ACC112 (cell line): ENCODE measurements around the gene FRY.

Source experiments
- H2AFZ ChIP-seq: fragments of 200-600 bp; sonication (generic); one replicate; pipeline ENCODE4 v1.6.0; 2017; ENCODE audit warnings: antibody characterized with exemption, low read length; ENCODE audit not compliant: unreplicated experiment
- H3K27ac ChIP-seq: fragments of 200-600 bp; sonication (generic); 2 replicates; pipeline ENCODE4 v1.5.1; 2014; ENCODE audit warnings: low read depth, mild to moderate bottlenecking, antibody characterized with exemption, low read length, moderate library complexity
- H3K27me3 ChIP-seq: fragments of 200-600 bp; sonication (generic); 2 replicates; pipeline ENCODE4 v1.6.1; 2014; ENCODE audit warnings: mild to moderate bottlenecking, antibody characterized with exemption, low read length, moderate library complexity, mixed read lengths; ENCODE audit not compliant: insufficient read depth
- H3K36me3 ChIP-seq: fragments of 200-600 bp; sonication (generic); 2 replicates; pipeline ENCODE4 v1.6.1; 2016; ENCODE audit warnings: mild to moderate bottlenecking, antibody characterized with exemption, low read length, moderate library complexity, mixed read lengths; ENCODE audit not compliant: insufficient read depth
- H3K4me1 ChIP-seq: fragments of 200-600 bp; sonication (generic); one replicate; pipeline ENCODE4 v1.6.1; 2016; ENCODE audit warnings: low read length, mixed read lengths; ENCODE audit not compliant: insufficient read depth, unreplicated experiment, control insufficient read depth
- H3K4me3 ChIP-seq: fragments of 200-600 bp; sonication (generic); 2 replicates; pipeline ENCODE4 v1.5.1; 2014; ENCODE audit warnings: mild to moderate bottlenecking, low read depth, low read length
- H3K79me2 ChIP-seq: fragments of 200-600 bp; sonication (generic); one replicate; pipeline ENCODE4 v1.6.0; 2016; ENCODE audit warnings: low read length; ENCODE audit not compliant: control insufficient read depth, unreplicated experiment, insufficient read depth

The FRY gene

DNA sequence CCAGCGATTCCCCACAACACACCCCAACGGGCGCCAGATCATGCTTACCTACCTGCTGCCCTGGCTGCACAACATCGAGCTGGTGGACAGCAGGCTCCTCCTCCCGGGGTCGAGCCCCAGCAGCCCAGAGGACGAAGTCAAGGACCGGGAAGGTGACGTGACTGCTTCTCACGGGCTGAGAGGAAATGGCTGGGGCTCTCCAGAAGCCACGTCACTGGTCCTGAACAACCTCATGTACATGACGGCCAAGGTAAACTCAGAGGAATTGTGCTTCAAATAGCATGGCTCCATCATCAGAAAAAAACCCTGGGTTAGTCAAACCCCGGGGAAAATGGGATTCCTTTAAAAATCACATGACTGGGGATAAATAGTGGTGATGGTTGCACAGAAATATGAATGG, 177.3 kb downstream of the FRY start:
- H3K4me1 ChIP-seq = no peaks in the 10 kb centered on the region
- no peak overlapping the region for H2AFZ ChIP-seq
- H3K27ac ChIP-seq = no peak overlapping the region
- no peak overlapping the region for H3K4me3 ChIP-seq
- H3K36me3 ChIP-seq = no peaks in the 10 kb centered on the region
- no peaks in the 10 kb centered on the region for H3K79me2 ChIP-seq
- no peaks in the 10 kb centered on the region for H3K27me3 ChIP-seq

DNA sequence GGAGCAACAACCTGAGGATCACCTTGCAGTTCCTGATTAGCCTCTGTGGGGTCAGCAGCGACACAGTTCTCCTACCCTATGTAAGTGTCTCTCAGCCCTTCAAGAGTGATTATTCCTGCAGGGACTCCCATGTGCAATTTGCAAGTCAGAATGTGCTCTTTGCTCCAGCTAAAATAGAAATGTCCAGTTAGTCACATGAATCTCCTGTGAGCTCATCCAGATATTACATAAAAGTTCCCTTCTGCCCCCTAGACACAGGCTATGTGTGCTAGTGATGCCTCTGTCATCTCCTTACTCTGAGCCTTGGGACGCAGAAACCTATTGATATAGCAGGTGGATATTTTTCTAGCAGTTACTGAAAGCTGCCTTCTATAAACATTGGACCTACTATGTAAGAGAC, 178.1 kb downstream of the FRY start:
- Histone ChIP-seq H3K27ac (no peak overlapping the region), H3K4me3 (no peak overlapping the region), H2AFZ (no peak overlapping the region), H3K36me3 (no peaks in the 10 kb centered on the region), H3K4me1 (no peaks in the 10 kb centered on the region), H3K79me2 (no peaks in the 10 kb centered on the region), H3K27me3 (no peaks in the 10 kb centered on the region)

DNA sequence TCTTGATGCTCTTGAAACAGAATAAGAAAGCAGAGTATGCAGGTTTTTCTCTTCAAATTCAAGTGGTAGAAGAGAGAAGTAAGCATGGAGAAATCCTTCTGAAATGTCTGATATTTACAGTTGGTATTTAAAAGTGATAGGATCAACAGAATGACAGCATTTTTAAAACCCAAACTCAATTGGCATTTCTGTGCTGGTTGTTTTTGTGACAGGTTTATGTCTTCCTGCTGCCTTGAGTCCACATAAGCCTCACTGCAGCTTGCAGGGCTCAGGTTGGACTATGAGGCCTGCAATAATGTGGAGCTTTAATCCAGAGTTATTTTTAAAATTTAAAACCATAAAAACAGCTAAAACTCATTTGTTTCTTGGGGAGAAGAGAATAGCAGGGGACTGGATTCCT, 178.5 kb downstream of the FRY start:
- Histone ChIP-seq H3K4me3 (no peak overlapping the region), H3K36me3 (no peaks in the 10 kb centered on the region), H2AFZ (no peak overlapping the region), H3K79me2 (no peaks in the 10 kb centered on the region), H3K27me3 (no peaks in the 10 kb centered on the region), H3K27ac (no peak overlapping the region), H3K4me1 (no peaks in the 10 kb centered on the region)

DNA sequence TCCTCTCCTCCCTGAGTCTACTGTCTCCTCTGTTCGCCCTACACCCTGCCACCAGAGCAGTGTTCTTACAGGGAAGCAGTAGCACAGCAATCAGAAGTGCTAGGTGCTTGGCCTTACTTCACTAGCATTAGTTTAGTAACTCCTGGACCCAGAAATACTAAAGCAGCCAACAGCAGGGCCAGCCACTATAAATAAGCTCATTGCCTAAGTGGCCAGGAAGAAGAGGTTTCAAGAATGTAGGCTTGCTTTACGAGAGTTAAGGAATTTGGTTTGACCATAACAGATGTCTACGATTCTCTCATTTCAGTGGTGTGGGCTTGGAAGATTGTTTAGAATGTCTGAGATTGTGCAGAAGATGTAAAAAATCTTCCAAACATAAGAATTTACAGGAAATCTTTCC, 180.2 kb downstream of the FRY start:
- H3K27me3 ChIP-seq = no peaks in the 10 kb centered on the region

DNA sequence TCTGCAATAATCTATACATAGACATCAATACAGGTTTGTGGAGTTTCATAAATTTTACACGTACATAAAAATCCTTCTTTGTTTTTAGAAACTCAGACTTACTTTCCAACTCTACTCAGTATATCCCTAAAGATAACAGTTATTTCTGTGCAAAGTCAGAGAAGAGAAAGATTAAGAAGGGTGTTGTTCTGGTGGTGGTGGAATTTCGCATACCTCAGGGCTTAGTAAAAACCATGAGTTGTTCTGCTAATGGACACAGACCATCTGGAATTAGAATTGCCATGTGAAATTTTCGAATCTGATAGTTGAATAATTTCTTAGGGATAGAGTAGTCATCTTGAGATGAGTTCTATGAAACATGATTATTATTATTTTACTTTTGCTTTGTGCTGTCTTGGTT, 180.8 kb downstream of the FRY start:
- Histone ChIP-seq H3K79me2 (no peaks in the 10 kb centered on the region), H3K27ac (no peak overlapping the region), H3K36me3 (no peaks in the 10 kb centered on the region), H2AFZ (no peak overlapping the region), H3K27me3 (no peaks in the 10 kb centered on the region), H3K4me1 (no peaks in the 10 kb centered on the region), H3K4me3 (no peak overlapping the region)

More for the DNA sequence above, 180.2 kb downstream of the FRY start:
- Histone ChIP-seq H2AFZ (no peak overlapping the region), H3K4me3 (no peak overlapping the region), H3K79me2 (no peaks in the 10 kb centered on the region), H3K36me3 (no peaks in the 10 kb centered on the region), H3K27ac (no peak overlapping the region), H3K4me1 (no peaks in the 10 kb centered on the region)

DNA sequence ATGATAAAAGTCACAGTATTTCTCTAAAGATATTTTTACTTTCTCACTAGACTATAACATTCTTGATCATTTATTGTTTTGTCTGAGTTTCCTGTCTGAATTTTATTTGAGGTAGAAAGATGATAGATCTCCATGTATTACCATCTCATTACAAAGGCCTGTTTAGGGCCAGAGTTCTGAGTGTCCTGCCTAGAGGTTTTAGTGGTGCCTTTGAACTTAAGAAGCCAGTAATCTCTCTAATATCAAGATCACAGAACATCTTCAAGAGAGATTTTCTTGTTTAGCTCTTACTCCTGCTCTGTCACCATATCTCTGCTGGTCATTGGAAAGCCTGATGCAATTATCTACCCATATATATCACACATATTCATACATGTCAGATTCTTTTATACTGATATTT, 182.1 kb downstream of the FRY start:
- no peaks in the 10 kb centered on the region for H3K27me3 ChIP-seq
- H2AFZ ChIP-seq = no peak overlapping the region
- H3K79me2 ChIP-seq = no peaks in the 10 kb centered on the region
- no peaks in the 10 kb centered on the region for H3K36me3 ChIP-seq
- no peak overlapping the region for H3K4me3 ChIP-seq
- H3K27ac ChIP-seq = no peak overlapping the region
- H3K4me1 ChIP-seq = no peaks in the 10 kb centered on the region

DNA sequence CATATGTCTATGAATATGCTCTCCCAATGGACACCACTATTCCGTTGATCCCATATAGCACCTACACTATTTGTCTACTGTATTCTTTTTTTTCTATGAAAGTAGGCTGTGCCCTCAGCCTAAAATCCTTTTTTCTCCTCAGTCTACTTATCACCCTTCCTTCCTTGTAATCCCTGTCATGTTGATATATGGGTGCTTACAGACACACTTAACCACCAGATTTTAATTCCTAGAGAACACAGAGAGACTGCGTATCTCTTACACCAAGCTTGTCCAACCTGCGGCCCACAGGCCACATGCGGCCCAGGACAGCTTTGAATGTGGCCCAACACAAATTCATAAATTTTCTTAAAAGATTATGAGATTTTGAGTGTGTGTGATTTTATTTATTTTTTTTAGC, 182.5 kb downstream of the FRY start:
- H3K36me3 ChIP-seq = no peaks in the 10 kb centered on the region
- no peak overlapping the region for H3K4me3 ChIP-seq
- H3K79me2 ChIP-seq = no peaks in the 10 kb centered on the region
- H3K27ac ChIP-seq = no peak overlapping the region
- no peak overlapping the region for H2AFZ ChIP-seq
- H3K27me3 ChIP-seq = no peaks in the 10 kb centered on the region
- no peaks in the 10 kb centered on the region for H3K4me1 ChIP-seq

DNA sequence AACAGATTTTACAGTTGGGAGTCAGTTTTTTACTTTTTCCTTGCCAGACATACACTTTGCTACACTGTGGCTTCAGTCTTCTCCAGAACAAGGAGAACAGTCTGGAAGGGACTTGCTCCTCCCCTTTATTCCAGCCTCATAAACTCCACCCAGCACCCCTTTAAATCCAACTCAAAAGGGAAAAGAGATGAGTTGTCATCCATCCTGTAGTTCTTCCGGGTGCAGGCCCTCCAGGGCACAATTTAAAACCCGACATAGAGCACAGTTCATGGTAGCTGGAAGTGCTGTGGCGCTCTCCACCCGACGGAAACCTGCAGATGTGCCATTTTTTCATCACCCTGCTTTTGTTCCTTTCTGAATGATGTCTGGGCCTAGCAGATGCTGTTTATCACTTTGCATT, 184.7 kb downstream of the FRY start:
- Histone ChIP-seq H3K27ac (no peak overlapping the region), H3K4me3 (no peak overlapping the region), H3K27me3 (no peaks in the 10 kb centered on the region), H2AFZ (no peak overlapping the region), H3K79me2 (no peaks in the 10 kb centered on the region), H3K36me3 (no peaks in the 10 kb centered on the region), H3K4me1 (no peaks in the 10 kb centered on the region)

DNA sequence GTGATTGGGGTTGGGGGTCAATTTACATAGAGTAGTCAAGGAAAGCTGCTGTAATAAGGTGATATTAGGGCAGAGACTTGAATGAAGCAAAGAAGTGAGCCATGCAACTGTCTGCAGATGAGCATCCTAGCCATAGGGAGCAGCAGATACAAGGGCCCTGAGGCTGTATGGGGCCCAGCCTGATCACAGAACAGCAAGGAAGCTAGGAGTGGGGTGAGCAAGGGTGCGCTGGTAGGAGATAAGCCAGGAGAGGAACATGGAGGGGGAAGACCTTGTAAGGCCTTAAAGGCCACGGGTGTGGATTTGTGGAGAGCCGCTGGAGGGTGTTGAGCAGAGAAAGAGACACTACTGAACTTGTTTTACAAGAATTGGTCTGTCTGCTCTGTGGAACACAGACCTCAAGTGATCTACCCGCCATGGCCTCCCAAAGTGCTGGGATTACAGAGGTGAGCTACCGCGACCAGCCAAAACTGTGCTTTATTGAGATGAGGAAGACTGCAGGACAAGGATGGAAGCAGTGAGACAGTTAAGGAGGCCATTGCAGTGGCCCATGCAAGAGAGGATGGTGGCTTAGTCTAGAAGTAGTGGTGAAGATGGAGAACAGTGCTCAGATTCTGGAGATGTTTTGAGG, 190.6 kb downstream of the FRY start:
- Histone ChIP-seq H3K79me2 (no peaks in the 10 kb centered on the region), H3K27ac (no peak overlapping the region), H3K27me3 (no peaks in the 10 kb centered on the region), H3K36me3 (no peaks in the 10 kb centered on the region), H2AFZ (no peak overlapping the region), H3K4me3 (no peak overlapping the region), H3K4me1 (no peaks in the 10 kb centered on the region)

DNA sequence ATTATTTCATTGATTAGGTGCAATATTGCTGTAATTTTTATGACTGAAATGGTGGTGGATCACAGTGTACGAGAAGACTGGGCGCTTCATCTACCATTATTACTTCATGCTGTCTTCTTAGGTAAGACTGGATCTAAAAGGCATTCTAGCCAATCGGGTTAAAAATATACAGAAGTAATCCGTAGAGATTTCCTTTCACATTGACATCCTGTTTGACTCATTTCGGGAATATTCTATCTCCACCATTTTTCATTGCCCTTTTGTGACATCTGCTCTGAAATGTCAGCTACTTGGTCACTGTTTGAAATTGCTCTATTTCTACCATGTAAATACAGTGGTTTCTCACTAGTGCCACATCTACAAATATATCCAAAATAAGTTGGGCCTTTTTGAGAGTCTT, 193.3 kb downstream of the FRY start:
- Histone ChIP-seq H3K36me3 (no peaks in the 10 kb centered on the region), H3K4me1 (no peaks in the 10 kb centered on the region), H3K27ac (no peak overlapping the region), H3K27me3 (no peaks in the 10 kb centered on the region), H3K4me3 (no peak overlapping the region), H3K79me2 (no peaks in the 10 kb centered on the region), H2AFZ (no peak overlapping the region)

DNA sequence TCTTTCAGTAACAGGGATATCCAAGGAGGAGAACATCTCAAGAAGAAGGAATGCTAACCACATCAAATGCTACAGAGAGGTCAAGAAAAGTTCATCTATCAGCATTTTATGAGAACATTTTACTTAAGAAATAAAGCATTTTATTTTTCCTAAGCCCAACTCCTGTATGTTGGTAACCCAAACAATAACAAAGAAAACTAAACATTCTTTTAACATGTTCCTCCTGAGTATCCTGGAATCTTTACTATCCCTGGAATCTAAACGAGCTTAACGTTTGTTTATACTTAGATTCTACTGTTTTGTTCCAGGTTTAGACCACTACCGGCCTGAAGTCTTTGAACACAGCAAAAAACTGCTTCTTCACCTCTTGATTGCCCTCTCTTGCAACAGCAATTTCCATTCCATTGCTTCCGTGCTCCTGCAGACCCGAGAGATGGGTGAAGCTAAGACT, 193.9 kb downstream of the FRY start:
- no peaks in the 10 kb centered on the region for H3K79me2 ChIP-seq
- H3K4me1 ChIP-seq = no peaks in the 10 kb centered on the region
- no peaks in the 10 kb centered on the region for H3K27me3 ChIP-seq
- no peak overlapping the region for H3K27ac ChIP-seq
- no peak overlapping the region for H3K4me3 ChIP-seq
- H2AFZ ChIP-seq = no peak overlapping the region
- no peaks in the 10 kb centered on the region for H3K36me3 ChIP-seq
